PC-3 (cell line): ENCODE results near the gene S100A8.

Experiments
- CTCF ChIP-seq: fragments of 300-600 bp; sonication (generic); conservative IDR thresholded peaks from 2 replicates; pipeline ENCODE4 v1.5.1; 2017; ENCODE audit warnings: antibody characterized with exemption, low read depth, mild to moderate bottlenecking, low read length
- EZH2phosphoT487 ChIP-seq: fragments of 300-600 bp; sonication (generic); IDR thresholded peaks from 2 replicates; pipeline ENCODE4 v1.6.1; 2018; ENCODE audit warnings: mild to moderate bottlenecking, antibody characterized with exemption, low read length, borderline replicate concordance

- no peak for TF ChIP-seq CTCF
- TF ChIP-seq EZH2phosphoT487: no peak
These were observed 1.9 kb upstream of the S100A8 start for GRCh38 chr1:153392822-153393221.
